Nephron progenitor cell (in vitro differentiated cells): ENCODE data around the gene GLYAT.

Experiments used
- DNase-seq: peaks from one replicate; pipeline ENCODE4 v3.0.0; 2021
- H3K27ac Mint-ChIP-seq: 2 replicates; pipeline ENCODE4 v1.8.0; 2021; ENCODE audit warnings: mild to moderate bottlenecking, moderate library complexity, mixed read lengths
- H3K27me3 Mint-ChIP-seq: 2 replicates; pipeline ENCODE4 v1.8.0; 2021; ENCODE audit warnings: mild to moderate bottlenecking, low read depth, mixed read lengths; ENCODE audit not compliant: poor library complexity
- H3K36me3 Mint-ChIP-seq: 2 replicates; pipeline ENCODE4 v1.8.0; 2021; ENCODE audit warnings: low read depth, mixed read lengths
- H3K4me1 Mint-ChIP-seq: 2 replicates; pipeline ENCODE4 v1.8.0; 2021; ENCODE audit warnings: mixed read lengths
- H3K4me3 Mint-ChIP-seq: 2 replicates; pipeline ENCODE4 v1.8.0; 2021; ENCODE audit warnings: mild to moderate bottlenecking, moderate library complexity, mixed read lengths
- H3K9me3 Mint-ChIP-seq: 2 replicates; pipeline ENCODE4 v1.8.0; 2021; ENCODE audit warnings: mild to moderate bottlenecking, moderate library complexity, mixed read lengths
- TF ChIP-seq, protein P1 (sequence below): fragments of 200-600 bp; sonication (generic); IDR thresholded peaks from 2 replicates; pipeline ENCODE4 v1.5.0; 2021; ENCODE audit warnings: antibody characterized with exemption

GLYAT gene

DNA sequence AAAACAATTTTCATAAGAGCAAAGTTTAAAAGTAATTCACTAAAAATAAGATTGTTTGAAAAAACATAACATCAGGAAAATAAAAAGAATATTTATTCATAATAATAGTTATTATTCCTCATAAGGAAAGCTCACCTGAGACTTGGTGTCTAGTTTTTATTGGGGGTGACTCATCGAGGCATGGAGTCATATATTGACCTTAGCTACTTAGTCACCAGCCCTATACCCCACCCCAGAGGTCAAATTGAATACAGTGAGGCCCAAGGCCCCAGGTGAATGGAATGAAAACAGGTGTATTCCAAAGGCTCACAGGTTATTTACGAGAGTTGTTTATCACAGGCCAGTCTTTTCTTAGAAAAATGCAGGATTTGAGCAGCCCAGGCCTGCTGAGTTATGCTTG, 72.3 kb downstream of the GLYAT start:
- TF ChIP-seq, protein P1, sequence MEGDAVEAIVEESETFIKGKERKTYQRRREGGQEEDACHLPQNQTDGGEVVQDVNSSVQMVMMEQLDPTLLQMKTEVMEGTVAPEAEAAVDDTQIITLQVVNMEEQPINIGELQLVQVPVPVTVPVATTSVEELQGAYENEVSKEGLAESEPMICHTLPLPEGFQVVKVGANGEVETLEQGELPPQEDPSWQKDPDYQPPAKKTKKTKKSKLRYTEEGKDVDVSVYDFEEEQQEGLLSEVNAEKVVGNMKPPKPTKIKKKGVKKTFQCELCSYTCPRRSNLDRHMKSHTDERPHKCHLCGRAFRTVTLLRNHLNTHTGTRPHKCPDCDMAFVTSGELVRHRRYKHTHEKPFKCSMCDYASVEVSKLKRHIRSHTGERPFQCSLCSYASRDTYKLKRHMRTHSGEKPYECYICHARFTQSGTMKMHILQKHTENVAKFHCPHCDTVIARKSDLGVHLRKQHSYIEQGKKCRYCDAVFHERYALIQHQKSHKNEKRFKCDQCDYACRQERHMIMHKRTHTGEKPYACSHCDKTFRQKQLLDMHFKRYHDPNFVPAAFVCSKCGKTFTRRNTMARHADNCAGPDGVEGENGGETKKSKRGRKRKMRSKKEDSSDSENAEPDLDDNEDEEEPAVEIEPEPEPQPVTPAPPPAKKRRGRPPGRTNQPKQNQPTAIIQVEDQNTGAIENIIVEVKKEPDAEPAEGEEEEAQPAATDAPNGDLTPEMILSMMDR: no peak
- DNase-seq: no peak
- no peak overlapping the region for H3K27ac Mint-ChIP-seq

More for the DNA sequence above, 72.3 kb downstream of the GLYAT start:
- Mint-ChIP-seq H3K9me3 (no peaks in the 10 kb centered on the region), H3K27me3 (peaks cover 16% of the 10 kb centered on the region), H3K36me3 (no peaks in the 10 kb centered on the region), H3K4me1 (no peaks in the 10 kb centered on the region), H3K4me3 (no peak overlapping the region)
